HCT116 (cell line): ENCODE data around the gene MLLT6. TPM values are rescaled to one million over a fixed set of nuclear protein-coding genes. Genes with fewer than 3 reads are reported as not detected.

Experiments
- CBX3 ChIP-seq: IDR thresholded peaks from 2 replicates; pipeline ENCODE4 v1.6.1; 2012; ENCODE audit warnings: low read depth
- CEBPB ChIP-seq: IDR thresholded peaks from 2 replicates; pipeline ENCODE4 v1.6.1; 2012; ENCODE audit warnings: low read depth
- ELF1 ChIP-seq: IDR thresholded peaks from 2 replicates; pipeline ENCODE4 v1.6.1; 2012; ENCODE audit warnings: low read depth, borderline replicate concordance
- EZH2 ChIP-seq: fragments of 200-600 bp; sonication (generic); IDR thresholded peaks from 2 replicates; pipeline ENCODE4 v1.6.1; 2017; ENCODE audit warnings: antibody characterized with exemption, mixed run types
- EZH2phosphoT487 ChIP-seq: fragments of 200-600 bp; IDR thresholded peaks from 2 replicates; pipeline ENCODE4 v1.6.1; 2018; ENCODE audit warnings: antibody characterized with exemption, borderline replicate concordance
- FOSL1 ChIP-seq: IDR thresholded peaks from 2 replicates; pipeline ENCODE4 v1.6.1; 2012; ENCODE audit warnings: low read depth
- RAD21 ChIP-seq: IDR thresholded peaks from 2 replicates; pipeline ENCODE4 v1.6.1; 2012; ENCODE audit warnings: low read depth, mild to moderate bottlenecking
- SIN3A ChIP-seq: IDR thresholded peaks from 2 replicates; pipeline ENCODE4 v1.6.1; 2012; ENCODE audit warnings: low read depth
- SP1 ChIP-seq: IDR thresholded peaks from 2 replicates; pipeline ENCODE4 v1.6.1; 2012; ENCODE audit warnings: low read depth
- SRF ChIP-seq: IDR thresholded peaks from 2 replicates; pipeline ENCODE4 v1.6.1; 2012; ENCODE audit warnings: low read depth
- TCF7L2 ChIP-seq: IDR thresholded peaks from 2 replicates; pipeline ENCODE4 v1.7.0; 2011; ENCODE audit warnings: borderline replicate concordance, inconsistent platforms; ENCODE audit not compliant: insufficient read depth, insufficient read length; ENCODE audit errors: extremely low read depth
- ZNF274 ChIP-seq: fragments of 200-500 bp; sonication (Bioruptor generic); IDR thresholded peaks from 2 replicates; pipeline ENCODE4 v1.6.1; 2014; ENCODE audit warnings: mild to moderate bottlenecking, low read depth, low read length, inconsistent platforms
- total RNA-seq: library from RNA; stranded (reverse); gene quantifications from one replicate; pipeline ENCODE4 v1.2.1, GENCODE V29; 2021; ENCODE audit not compliant: unreplicated experiment
- TF ChIP-seq, protein P1 (sequence below), 3 experiments: fragments of 200-600 bp in 1 of 3; sonication (generic) in 1 of 3; IDR thresholded peaks in 2 of 3; conservative IDR thresholded peaks in 1 of 3; 2 replicates each; pipeline ENCODE4 v1.5.1; 2012 to 2017; ENCODE audit warnings: low read depth in 2 of 3, low read length in 2 of 3, antibody characterized with exemption in 1 of 3, borderline replicate concordance in 1 of 3, control low read depth in 1 of 3, mild to moderate bottlenecking in 1 of 3, mixed read lengths in 1 of 3, mixed run types in 1 of 3, moderate library complexity in 1 of 3; ENCODE audit not compliant: insufficient read depth in 1 of 3
- TF ChIP-seq, protein P2 (sequence below): IDR thresholded peaks from 2 replicates; pipeline ENCODE4 v1.6.1; 2012

MLLT6 gene
- total RNA-seq, 1 experiment from 2014 or later: 110 TPM

DNA sequence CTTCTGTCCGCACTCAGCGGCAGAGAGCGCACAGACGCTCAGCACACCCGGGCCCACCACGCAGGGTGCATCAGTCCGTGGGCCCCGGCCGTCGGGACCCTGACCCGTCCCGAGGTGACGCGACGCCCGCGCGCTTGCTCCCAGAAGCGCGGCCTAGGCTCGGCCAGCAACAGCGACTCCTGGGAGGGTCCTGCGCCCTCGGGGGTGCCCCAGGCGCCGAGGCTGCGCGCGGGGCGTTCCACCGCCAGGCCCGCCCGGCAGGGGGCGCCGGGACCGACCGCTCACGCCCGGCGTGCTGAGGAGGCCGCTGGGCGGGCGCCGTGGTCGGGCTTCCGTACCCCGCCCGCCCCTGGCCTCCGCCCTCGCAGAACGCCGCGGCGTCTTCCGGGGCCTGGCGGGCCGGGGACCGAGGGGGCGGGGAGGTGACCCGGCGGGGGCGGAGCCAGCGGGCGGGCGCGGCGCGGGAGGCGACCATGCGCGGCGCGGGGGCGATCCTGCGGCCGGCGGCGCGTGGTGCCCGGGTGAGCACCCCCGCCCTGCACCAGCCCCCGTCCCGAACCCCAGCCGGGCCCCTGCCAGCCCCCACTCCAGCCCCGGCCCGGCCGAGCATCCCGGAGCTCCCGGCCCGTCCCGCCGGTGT, 24.9 kb downstream of the MLLT6 start, which contains the start of gene CISD3 (continued):
- no peak for TF ChIP-seq CEBPB
- no peak for TF ChIP-seq SRF
- TF ChIP-seq SP1: no peak
- TF ChIP-seq EZH2: no peak
- no peak; the same call in 1 of the 2 replicates for TF ChIP-seq CBX3
- no peak for TF ChIP-seq RAD21
- TF ChIP-seq EZH2phosphoT487: no peak
- TF ChIP-seq TCF7L2: peak; percentile 26
- no peak for TF ChIP-seq ELF1
- TF ChIP-seq, protein P1, sequence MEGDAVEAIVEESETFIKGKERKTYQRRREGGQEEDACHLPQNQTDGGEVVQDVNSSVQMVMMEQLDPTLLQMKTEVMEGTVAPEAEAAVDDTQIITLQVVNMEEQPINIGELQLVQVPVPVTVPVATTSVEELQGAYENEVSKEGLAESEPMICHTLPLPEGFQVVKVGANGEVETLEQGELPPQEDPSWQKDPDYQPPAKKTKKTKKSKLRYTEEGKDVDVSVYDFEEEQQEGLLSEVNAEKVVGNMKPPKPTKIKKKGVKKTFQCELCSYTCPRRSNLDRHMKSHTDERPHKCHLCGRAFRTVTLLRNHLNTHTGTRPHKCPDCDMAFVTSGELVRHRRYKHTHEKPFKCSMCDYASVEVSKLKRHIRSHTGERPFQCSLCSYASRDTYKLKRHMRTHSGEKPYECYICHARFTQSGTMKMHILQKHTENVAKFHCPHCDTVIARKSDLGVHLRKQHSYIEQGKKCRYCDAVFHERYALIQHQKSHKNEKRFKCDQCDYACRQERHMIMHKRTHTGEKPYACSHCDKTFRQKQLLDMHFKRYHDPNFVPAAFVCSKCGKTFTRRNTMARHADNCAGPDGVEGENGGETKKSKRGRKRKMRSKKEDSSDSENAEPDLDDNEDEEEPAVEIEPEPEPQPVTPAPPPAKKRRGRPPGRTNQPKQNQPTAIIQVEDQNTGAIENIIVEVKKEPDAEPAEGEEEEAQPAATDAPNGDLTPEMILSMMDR (IDR thresholded peaks at IDR 0.05 in 2 of 3, conservative IDR thresholded peaks at IDR 0.05 in 1 of 3; ENCODE audit: borderline replicate concordance in 1 of 3, insufficient read depth in 1 of 3, low read depth in 2 of 3, low read length in 2 of 3): peak; percentile 22 to 45 (median 44); a peak in 4 of 6 replicates
- no peak for TF ChIP-seq FOSL1
- TF ChIP-seq SIN3A: no peak
- TF ChIP-seq ZNF274: no peak
- TF ChIP-seq, protein P2, sequence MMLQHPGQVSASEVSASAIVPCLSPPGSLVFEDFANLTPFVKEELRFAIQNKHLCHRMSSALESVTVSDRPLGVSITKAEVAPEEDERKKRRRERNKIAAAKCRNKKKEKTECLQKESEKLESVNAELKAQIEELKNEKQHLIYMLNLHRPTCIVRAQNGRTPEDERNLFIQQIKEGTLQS: no peak
